ENCODE measurements around the gene ADPRH.

DNA sequence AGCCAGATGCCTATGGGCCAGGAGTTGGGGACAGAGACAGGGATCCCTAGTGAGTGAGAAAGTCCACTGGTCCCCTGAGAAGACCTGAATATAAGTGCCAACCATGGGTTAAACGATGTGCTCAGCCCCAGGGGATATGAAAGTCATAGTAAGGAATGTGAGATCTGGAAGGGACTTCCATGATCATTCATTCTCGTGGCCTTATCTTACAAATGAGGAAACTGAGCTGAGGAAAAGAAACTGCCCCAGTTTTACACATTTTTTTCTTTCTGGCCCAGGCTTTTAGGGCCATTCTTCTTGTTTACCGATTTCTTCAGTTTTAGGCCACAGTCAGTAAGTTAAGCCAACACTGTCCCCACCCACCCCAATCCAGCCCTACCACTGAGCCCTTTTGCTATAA lies 31.0 kb upstream of the ADPRH start:
- TF ChIP-seq POLR2A (IDR thresholded peaks at IDR 0.05) (no peak), EP300 (IDR thresholded peaks at IDR 0.05) (no peak)
- TF ChIP-seq, protein P1, sequence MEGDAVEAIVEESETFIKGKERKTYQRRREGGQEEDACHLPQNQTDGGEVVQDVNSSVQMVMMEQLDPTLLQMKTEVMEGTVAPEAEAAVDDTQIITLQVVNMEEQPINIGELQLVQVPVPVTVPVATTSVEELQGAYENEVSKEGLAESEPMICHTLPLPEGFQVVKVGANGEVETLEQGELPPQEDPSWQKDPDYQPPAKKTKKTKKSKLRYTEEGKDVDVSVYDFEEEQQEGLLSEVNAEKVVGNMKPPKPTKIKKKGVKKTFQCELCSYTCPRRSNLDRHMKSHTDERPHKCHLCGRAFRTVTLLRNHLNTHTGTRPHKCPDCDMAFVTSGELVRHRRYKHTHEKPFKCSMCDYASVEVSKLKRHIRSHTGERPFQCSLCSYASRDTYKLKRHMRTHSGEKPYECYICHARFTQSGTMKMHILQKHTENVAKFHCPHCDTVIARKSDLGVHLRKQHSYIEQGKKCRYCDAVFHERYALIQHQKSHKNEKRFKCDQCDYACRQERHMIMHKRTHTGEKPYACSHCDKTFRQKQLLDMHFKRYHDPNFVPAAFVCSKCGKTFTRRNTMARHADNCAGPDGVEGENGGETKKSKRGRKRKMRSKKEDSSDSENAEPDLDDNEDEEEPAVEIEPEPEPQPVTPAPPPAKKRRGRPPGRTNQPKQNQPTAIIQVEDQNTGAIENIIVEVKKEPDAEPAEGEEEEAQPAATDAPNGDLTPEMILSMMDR (IDR thresholded peaks at IDR 0.05), result no peak

Data from ovary (tissue), 3 donors.